Tibial nerve (tissue), 4 donors: ENCODE results near the gene MCM6. TPM values are rescaled to one million over a fixed set of nuclear protein-coding genes. Genes with fewer than 3 reads are reported as not detected.

Source experiments
- DNase-seq, 2 donors: peaks; one replicate each; pipeline ENCODE4 v3.0.0-alpha.2; 2019; ENCODE audit warnings: low spot score in 2 of 2
- H3K27ac ChIP-seq, 4 donors: fragments of 200-600 bp; sonication (generic) in 3 of 4; one replicate each; pipeline ENCODE4 v1.5.1; 2017 to 2019; ENCODE audit warnings: mild to moderate bottlenecking in 1 of 4
- H3K27me3 ChIP-seq, 2 donors: fragments of 200-600 bp; sonication (generic) in 1 of 2; one replicate each; pipeline versions ENCODE4 v1.5.1 to v1.6.0; 2017 to 2019
- H3K36me3 ChIP-seq, 3 donors: fragments of 200-600 bp; sonication (generic); one replicate each; pipeline ENCODE4 v1.5.1; 2018 to 2019
- H3K4me1 ChIP-seq, 4 donors: fragments of 200-600 bp; sonication (generic) in 3 of 4; one replicate each; pipeline ENCODE4 v1.5.1; 2017 to 2019
- H3K4me3 ChIP-seq, 4 donors: fragments of 200-600 bp; sonication (generic) in 3 of 4; one replicate each; pipeline ENCODE4 v1.5.1; 2017 to 2019; ENCODE audit warnings: mild to moderate bottlenecking in 1 of 4, moderate library complexity in 1 of 4
- H3K9me3 ChIP-seq, 4 donors: fragments of 200-600 bp; sonication (generic) in 3 of 4; one replicate each; pipeline ENCODE4 v1.5.1; 2017 to 2019
- CTCF ChIP-seq, 5 experiments: fragments of 200-600 bp in 3 of 5; fragments of 450-650 bp in 2 of 5; sonication (generic) in 3 of 5; IDR thresholded peaks; one replicate each; pipeline ENCODE4 v1.5.1; 2016 to 2019; ENCODE audit warnings: antibody characterized with exemption in 5 of 5, mild to moderate bottlenecking in 3 of 5, moderate library complexity in 2 of 5
- EP300 ChIP-seq, 2 donors: sonication (generic); formaldehyde crosslinking; IDR thresholded peaks; one replicate each; pipeline ENCODE4 v1.6.1; 2017; ENCODE audit warnings: antibody characterized with exemption in 2 of 2, mild to moderate bottlenecking in 1 of 2
- POLR2A ChIP-seq, 2 donors: fragments of 450-650 bp; IDR thresholded peaks; one replicate each; pipeline ENCODE4 v1.6.1; 2017; ENCODE audit warnings: antibody characterized with exemption in 2 of 2, mild to moderate bottlenecking in 2 of 2, moderate library complexity in 2 of 2
- WGBS, 2 donors: methylation state at CpG; one replicate each; pipeline ENCODE4 v1.1.5; 2018; 5-methylcytosine and 5-hydroxymethylcytosine counted together
- total RNA-seq, 4 donors: library from RNA; depleted of rRNA; stranded (reverse); fragments of >200 nt; gene quantifications; one replicate each; pipeline ENCODE4 v1.1.0, GENCODE V29; 2016

MCM6 gene
- total RNA-seq, 4 donors from 2014 or later, result 14.1 to 17.8 (median 15.7) TPM

- no peak for DNase-seq
- TF ChIP-seq EP300 (IDR thresholded peaks at IDR 0.05), result no peak
- no peak for TF ChIP-seq CTCF (IDR thresholded peaks at IDR 0.05)
- no peak for TF ChIP-seq POLR2A (IDR thresholded peaks at IDR 0.05)
- H3K27me3 ChIP-seq, result no peaks in the 10 kb centered on the region
- H3K4me1 ChIP-seq, result no peaks in the 10 kb centered on the region
- H3K27ac ChIP-seq, result no peak overlapping the region
- WGBS, 2 donors, result 89 to 90% methylated on average over 2 of the region's 2 CpGs
- H3K9me3 ChIP-seq, result peaks cover 0 to 25% (median 0%) of the 10 kb centered on the region in 4 donors
- H3K4me3 ChIP-seq, result no peak overlapping the region
- no peaks in the 10 kb centered on the region for H3K36me3 ChIP-seq
Observed at GRCh38 chr2:135803278-135803677, 73.0 kb downstream of the MCM6 start.

- H3K27ac ChIP-seq, result no peak overlapping the region
Observed at GRCh38 chr2:135802350-135802749, 73.9 kb downstream of the MCM6 start.

GRCh38 chr2:135800513-135801460, 75.5 kb downstream of the MCM6 start:
- no peaks in the 10 kb centered on the region for H3K36me3 ChIP-seq
- TF ChIP-seq CTCF (IDR thresholded peaks at IDR 0.05) (no peak), POLR2A (IDR thresholded peaks at IDR 0.05) (no peak), EP300 (IDR thresholded peaks at IDR 0.05) (no peak)
- no peaks in the 10 kb centered on the region for H3K27me3 ChIP-seq
- no peaks in the 10 kb centered on the region for H3K4me1 ChIP-seq
- peaks cover 0 to 25% (median 0%) of the 10 kb centered on the region in 4 donors for H3K9me3 ChIP-seq
- H3K27ac ChIP-seq, result no peak overlapping the region
- WGBS, 2 donors, result 90 to 92% methylated on average over 9 of the region's 9 CpGs
- no peak for DNase-seq
- no peak overlapping the region for H3K4me3 ChIP-seq

More at GRCh38 chr2:135802350-135802749, 73.9 kb downstream of the MCM6 start:
- TF ChIP-seq POLR2A (IDR thresholded peaks at IDR 0.05) (no peak), CTCF (IDR thresholded peaks at IDR 0.05) (no peak), EP300 (IDR thresholded peaks at IDR 0.05) (no peak)
- no peaks in the 10 kb centered on the region for H3K27me3 ChIP-seq
- no peaks in the 10 kb centered on the region for H3K4me1 ChIP-seq
- no peak overlapping the region for H3K4me3 ChIP-seq
- 65% methylated on average over 3 of the region's 3 CpGs for WGBS, 2 donors
- DNase-seq, result no peak
- no peaks in the 10 kb centered on the region for H3K36me3 ChIP-seq
- H3K9me3 ChIP-seq, result peaks cover 0 to 25% (median 0%) of the 10 kb centered on the region in 4 donors

- Histone ChIP-seq H3K4me3 (no peak overlapping the region), H3K27ac (no peak overlapping the region), H3K27me3 (no peaks in the 10 kb centered on the region), H3K4me1 (no peaks in the 10 kb centered on the region), H3K9me3 (peaks cover 0 to 25% (median 0%) of the 10 kb centered on the region in 4 donors), H3K36me3 (no peaks in the 10 kb centered on the region)
- 52 to 54% methylated on average over 2 of the region's 2 CpGs for WGBS, 2 donors
- no peak for DNase-seq
- no peak for TF ChIP-seq POLR2A (IDR thresholded peaks at IDR 0.05)
- no peak for TF ChIP-seq EP300 (IDR thresholded peaks at IDR 0.05)
- TF ChIP-seq CTCF (IDR thresholded peaks at IDR 0.05), result no peak
Observed at GRCh38 chr2:135799738-135800137, 76.5 kb downstream of the MCM6 start.

GRCh38 chr2:135798762-135799161, 77.5 kb downstream of the MCM6 start:
- H3K36me3 ChIP-seq, result no peaks in the 10 kb centered on the region
- no peaks in the 10 kb centered on the region for H3K4me1 ChIP-seq
- WGBS, 2 donors, result 36 to 41% methylated on average over 4 of the region's 4 CpGs
- H3K27me3 ChIP-seq, result no peaks in the 10 kb centered on the region
- no peak for TF ChIP-seq CTCF (IDR thresholded peaks at IDR 0.05)
- TF ChIP-seq POLR2A (IDR thresholded peaks at IDR 0.05), result no peak
- no peak for TF ChIP-seq EP300 (IDR thresholded peaks at IDR 0.05)
- H3K9me3 ChIP-seq, result peaks cover 0 to 25% (median 0%) of the 10 kb centered on the region in 4 donors
- DNase-seq, result no peak
- no peak overlapping the region for H3K27ac ChIP-seq
- no peak overlapping the region for H3K4me3 ChIP-seq
